DMS 273 (cell line): ENCODE data around the gene FMNL1.
"Not testable (repeated sequence)": the region's sequence is repeated elsewhere in the genome, so short reads cannot be mapped to it uniquely, and the experiment has no call there.

Experiments used
- DNase-seq: peaks from one replicate; lab custom pipeline; 2025; ENCODE audit not compliant: unreplicated experiment; lab: John Stamatoyannopoulos, UW

FMNL1 gene

DNA sequence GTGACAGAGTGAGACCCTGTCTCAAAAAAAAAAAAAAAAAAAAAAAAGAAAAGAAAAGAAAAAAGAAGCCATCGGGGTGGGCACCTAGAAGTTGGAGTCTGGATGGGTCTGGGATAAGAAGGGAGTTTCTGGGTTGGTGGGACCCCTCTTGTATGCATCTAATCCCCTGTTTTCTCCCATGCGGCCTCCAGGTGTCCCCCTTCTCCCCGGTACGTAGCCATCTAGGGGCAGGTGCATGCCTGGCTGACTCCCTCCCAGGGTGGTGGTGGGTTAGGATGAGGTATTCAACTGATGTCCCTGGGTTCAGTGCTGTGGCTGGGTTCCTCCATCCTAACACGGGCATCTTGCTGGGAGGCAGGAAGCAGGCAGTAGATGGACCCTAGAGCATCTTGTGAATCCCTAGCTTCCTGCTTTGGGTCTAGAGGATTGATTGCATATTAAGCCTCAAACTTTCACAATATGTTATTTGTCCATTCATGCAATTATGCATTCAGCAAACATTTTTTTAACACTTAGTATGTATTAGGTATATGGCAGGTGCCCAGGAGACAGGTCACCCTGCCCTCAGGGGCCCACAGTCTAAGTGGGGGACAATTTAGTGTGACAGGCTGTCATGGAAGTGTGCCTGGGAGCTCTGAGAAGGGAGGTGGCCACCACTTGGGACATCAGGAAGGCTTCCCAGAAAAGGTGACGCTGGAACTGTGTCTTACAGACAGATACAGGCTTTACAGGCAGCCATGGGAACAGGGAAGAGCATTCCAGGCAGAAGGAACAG, 13.1 kb downstream of the FMNL1 start:
- peak; percentile 71 for DNase-seq

DNA sequence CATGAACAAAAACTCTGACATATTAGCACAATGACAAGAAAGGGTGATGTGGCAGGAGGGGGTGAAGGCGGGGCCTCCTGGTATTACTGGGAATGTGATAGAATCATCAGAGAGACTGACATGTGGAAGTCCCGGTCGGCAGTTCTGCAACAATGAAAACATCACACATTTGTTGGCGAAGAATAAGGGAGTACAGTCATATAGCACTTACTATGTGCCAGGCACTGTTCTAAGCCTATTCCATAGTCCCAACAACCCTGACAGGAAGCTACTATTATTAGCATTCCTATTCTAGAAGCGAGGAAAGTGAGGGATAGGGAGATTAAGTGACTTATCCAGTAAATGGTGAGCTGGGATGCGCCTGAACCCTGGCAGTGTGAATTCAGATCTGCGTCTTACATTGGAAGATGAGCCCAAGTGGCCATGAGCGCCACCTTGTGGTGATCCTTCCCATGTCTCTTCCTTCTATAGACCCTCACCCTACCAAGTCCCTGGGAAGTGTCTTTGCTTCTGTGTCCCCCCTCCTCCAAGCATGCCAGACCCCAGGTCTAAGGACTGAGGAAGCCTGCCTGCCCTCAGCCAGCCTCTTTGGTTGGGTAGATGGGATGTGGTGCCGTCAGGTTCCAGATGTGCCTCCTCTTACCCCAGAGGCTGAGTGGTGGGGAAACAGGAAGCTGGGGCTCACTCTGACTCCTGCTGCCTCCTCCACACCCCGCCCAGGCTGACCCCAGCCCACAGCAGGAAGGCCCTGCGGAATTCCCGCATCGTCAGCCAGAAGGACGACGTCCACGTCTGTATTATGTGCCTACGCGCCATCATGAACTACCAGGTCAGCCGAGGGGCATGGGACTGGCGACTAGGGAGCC, 14.0 kb downstream of the FMNL1 start:
- DNase-seq = peak; percentile 87

DNA sequence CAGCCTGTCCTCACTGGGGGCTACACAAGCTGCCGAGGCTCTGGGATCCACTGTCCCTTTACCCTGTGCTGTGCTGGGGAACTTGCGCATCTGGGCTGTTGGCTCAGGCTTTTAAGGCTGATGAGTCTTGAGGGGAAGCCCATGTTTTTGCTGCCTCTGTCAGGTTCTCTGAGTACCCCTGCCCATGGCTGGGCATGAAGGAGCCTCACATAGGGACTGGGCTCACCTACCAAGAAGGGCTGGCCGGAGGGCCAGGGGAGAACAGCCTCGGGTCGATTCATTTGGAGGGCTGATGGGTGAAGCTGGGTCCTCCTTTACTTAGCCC, 14.6 kb downstream of the FMNL1 start:
- DNase-seq = no peak

DNA sequence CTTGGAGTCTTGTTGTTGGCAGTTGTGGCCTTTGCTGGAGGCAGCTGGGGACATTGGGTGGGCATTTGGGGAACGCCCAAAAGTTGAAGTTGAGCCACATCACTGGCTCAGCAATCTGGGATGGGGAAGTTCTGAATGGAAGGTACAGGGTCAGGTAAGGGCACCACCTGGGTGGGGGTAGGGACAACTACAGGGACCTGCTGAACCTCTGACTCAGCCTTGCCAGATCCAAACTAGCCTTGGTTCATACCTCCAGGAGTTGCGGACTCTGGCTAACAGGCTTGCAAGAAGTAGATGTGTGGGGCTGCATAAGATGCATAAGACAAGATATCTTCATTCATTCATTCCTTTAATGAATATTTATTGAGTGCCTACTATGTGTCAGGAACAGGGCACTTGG, 16.0 kb downstream of the FMNL1 start:
- DNase-seq = no peak

DNA sequence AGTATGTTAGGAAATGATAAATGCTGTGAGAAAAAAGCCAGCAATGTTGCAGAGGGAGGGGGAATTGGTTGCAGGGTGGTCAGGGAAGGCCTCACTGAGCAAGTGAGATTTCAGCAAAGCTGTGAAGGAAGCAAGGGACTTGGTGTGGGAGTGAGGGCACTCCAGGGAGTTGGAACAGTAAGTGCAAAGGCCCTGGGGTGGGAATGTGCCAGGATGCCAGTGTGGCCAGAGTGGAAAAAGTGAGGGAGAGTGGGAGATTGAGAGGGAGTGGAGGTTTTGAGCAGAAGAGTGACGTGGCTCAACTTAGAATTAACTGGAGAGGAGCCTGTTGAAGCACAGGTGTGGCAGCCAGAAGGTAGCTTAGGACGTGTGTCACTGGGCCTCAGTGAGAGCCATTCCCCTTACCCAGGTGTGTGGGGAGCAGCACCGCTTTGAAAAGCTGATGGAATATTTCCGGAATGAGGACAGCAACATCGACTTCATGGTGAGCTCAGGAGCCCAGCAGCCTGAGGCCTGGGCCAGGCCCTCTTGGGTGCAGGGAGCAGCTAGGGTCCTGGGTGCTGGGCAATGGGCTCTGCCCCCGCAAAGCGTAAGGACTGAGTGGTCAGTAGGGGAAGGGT, 16.6 kb downstream of the FMNL1 start:
- DNase-seq = no peak

DNA sequence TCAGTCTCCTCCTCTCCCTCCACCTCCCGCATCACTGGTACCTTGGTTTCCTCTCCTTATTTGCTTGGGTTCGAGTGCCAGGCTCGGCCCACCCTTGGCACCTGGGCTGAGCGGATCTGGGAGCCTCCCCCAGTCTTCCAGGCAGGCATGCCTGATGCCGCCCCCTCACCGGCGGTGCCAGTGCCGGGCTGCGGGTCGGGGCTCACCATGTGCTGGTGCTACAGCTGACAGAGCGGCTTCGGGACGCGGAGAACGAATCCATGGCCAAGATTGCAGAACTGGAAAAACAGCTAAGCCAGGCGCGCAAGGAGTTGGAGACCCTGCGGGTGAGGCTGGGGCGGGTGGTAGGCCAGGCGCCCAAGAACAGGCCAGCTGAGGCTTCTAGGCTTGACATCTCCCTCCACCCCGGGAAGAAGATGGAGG, 19.2 kb downstream of the FMNL1 start:
- no peak for DNase-seq

DNA sequence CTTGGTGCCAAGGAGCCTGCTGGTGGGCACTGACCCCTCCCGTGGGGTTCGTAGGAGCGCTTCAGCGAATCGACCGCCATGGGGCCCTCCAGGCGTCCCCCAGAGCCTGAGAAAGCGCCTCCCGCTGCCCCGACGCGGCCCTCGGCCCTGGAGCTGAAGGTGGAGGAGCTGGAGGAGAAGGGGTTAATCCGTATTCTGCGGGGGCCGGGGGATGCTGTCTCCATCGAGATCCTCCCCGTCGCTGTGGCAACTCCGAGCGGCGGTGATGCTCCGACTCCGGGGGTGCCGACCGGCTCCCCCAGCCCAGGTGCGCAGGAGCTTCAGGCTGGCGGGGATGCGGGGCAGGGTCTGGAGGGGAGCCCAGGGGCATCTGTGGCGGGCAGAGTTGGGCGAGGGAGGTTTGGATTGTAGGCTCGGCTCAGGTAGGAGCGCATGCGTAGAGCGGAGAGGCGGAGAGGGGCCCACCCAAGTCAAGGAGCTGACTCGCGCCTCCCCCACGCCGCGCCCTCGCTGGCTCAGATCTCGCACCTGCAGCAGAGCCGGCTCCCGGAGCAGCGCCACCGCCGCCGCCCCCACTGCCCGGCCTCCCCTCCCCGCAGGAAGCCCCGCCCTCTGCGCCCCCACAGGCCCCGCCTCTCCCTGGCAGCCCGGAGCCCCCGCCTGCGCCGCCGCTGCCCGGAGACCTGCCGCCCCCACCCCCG, 19.8 kb downstream of the FMNL1 start:
- peak; percentile 40 for DNase-seq

DNA sequence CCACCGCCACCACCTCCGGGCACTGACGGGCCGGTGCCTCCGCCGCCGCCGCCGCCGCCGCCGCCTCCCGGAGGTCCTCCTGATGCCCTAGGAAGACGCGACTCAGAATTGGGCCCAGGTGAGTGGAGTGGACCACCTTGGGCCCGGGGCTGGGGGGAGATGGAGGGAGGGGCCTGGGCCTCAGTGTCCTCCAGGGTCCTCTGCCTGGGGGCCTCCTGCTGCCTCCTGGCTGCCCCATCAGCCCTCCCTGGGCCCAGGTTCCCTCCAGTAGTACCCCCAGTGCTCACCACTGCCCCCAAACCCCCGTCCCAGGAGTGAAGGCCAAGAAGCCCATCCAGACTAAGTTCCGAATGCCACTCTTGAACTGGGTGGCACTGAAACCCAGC, 20.3 kb downstream of the FMNL1 start:
- no peak for DNase-seq

DNA sequence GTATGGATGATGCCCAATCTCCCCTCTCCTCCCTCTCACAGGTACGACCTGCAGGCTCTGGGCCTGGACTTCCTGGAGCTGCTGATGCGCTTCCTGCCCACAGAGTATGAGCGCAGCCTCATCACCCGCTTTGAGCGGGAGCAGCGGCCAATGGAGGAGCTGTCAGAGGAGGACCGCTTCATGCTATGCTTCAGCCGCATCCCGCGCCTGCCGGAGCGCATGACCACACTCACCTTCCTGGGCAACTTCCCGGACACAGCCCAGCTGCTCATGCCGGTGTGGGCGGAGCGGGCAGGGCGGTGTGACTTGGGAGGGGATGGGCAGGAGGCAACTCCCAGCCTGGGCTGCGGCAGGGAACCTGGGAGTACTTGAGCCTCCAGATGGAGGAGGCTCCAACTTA, 22.1 kb downstream of the FMNL1 start:
- DNase-seq = peak; percentile 40

DNA sequence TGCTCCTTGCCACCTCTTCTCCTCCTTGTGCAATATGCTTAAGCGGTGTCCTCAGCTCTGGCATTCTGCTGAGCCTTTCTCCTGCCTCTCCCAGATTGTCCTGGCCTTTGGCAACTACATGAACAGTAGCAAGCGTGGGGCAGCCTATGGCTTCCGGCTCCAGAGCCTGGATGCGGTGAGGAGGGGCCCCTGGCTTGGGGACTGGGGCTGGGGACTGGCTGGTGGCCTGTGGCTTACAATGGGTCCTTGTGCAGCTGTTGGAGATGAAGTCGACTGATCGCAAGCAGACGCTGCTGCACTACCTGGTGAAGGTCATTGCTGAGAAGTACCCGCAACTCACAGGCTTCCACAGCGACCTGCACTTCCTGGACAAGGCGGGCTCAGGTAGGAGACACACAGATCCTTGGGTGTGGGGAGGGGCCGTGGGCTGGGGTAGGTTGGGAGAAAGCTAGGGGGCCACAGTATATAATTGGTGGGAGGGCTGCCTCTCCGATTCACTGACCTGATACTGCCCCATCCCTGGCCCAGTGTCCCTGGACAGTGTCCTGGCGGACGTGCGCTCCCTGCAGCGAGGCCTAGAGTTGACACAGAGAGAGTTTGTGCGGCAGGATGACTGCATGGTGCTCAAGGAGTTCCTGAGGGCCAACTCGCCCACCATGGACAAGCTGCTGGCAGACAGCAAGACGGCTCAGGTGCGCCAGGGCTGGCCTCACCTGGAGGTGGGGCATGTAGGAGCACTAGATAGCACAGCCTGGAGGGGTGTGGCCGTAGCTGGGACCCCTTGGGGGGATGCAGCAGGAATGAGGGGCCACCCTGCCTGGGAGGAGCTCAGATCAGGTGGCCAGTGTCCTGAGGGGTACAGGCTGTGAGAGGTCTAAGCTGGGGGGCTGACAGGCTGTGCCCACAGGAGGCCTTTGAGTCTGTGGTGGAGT, 23.3 kb downstream of the FMNL1 start:
- no peak for DNase-seq

DNA sequence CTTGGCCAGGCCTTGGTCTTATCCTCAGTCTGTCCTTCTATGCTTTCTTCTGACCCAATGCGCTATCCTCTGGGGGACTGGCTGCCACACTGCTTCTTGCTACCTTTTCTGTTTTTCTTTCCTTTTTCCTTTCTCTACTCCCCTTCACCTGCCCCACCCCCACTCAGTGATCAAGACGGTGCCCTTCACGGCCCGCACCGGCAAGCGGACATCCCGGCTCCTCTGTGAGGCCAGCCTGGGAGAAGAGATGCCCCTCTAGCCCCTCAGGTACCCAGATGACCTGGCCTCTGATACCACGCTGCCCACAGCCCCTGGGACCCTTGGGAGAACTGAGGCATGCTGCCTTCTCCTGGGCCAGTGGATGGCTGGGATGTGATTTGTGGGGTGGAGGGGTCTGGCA, 24.7 kb downstream of the FMNL1 start:
- no peak for DNase-seq

DNA sequence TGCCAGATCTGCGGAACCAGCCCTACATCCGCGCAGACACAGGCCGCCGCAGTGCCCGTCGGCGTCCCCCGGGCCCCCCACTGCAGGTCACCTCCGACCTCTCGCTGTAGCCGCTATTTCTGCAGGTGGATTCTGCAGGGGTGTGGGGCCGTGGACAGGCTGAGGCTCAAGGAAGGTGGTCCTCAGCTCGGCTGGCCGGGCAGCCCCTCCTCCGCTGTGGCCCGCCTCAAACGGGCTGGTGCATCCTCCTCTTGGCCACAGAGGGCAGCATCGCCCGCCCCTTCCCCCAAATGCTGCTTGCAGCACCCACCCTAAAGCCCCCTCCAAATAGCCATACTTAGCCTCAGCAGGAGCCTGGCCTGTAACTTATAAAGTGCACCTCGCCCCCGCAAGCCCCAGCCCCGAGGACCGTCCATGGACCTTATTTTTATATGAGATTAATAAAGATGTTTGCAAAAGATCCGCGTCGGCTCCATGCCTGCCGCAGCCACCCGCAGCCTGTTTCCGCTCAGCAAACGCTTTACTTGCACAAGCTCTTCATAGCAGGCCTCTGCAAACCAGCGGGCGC, 25.3 kb downstream of the FMNL1 start:
- DNase-seq = peak; percentile 73

DNA sequence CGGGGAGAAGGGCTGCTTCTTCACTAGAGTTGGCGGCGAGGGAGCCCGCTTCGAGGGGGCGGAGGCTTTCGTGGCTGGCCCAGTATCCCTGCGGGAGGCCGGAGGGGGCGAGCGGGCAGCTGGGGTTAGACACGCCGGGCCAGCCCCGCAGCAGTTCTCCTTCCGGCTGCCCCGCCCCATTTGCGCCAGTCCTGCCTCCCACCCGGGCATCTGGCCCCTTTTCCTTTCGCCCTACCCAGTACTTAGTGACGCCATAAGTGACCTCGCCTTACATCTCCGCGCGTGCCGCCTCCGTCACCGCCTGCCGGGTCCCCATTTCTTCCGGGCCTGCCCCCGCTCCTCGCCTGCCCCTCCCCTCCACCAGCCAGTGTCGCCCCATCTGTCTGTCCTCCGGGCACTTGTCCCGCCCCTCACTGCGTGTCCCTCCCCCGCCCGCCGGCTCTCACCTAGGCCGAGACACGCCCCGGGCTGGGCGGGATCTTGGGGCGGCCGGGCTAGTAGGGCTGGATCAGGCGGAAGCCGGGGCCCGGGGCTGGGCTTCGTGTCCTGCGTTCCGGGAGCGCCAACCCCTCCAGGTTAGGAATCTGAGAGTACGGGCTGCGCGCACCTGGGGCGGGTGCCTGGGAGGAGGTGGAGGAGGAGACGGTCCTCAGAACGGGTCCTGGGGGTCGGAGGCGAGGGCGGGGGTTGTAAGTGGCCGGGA, 25.9 kb downstream of the FMNL1 start:
- peak; percentile 98 for DNase-seq

DNA sequence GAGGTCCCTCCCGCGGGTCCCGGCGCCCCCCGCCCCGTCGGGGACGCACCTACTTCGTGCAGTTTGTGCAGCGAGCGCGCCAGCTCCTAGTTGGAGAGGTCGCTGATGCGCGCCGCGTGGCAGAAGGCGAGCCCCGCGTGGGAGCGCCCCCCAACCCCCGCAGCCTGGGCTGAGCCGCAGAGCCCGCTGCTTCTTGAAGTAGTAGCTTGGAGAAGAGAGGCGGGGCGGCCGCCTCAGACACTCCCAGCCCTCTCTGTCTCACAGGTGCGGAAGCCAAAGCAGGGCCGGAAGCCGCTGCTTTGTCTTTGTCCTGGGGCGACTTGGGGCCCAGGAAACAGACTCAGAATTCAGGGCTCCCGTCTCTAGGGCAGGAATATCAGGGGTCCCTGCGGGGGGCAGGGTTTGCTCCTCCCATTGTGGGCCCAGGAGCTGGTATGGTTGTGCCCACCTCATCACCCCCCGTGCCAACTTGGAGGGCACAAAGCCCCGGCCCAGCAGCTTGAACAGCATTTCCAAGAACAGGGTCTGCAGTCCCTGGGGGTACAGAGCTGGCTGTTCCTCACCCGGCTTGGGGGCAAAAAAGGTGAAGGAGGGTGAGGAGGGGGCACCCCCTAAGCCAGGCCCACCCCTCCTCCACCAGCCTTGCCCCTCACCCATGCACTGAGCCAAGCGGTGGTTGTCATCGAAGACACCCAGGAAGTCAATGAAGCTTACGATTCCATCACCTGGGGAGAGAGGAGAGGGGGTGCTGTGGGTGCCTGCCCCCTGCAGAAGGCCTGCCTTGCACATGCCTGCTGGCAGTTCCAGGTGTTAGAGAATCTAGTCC, 26.7 kb downstream of the FMNL1 start:
- peak; percentile 71 for DNase-seq

DNA sequence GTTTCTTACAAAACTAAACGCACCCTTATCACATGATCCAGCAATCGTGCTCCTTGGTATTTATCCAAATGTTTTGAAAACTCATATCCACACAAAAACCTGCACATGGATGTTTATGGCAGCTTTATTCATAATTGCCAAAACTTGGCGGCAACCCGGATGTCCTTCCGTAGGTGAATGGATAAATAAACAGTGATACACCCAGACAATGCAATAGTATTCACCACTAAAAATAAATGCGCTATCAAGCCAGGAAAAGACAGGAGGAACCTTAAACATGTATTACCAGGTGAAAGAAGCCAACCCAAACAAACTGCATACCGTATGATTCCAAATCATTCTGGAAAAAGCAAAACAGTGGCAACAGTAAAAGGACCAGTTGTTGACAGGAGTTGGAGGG, 30.2 kb downstream of the FMNL1 start:
- no peak for DNase-seq

DNA sequence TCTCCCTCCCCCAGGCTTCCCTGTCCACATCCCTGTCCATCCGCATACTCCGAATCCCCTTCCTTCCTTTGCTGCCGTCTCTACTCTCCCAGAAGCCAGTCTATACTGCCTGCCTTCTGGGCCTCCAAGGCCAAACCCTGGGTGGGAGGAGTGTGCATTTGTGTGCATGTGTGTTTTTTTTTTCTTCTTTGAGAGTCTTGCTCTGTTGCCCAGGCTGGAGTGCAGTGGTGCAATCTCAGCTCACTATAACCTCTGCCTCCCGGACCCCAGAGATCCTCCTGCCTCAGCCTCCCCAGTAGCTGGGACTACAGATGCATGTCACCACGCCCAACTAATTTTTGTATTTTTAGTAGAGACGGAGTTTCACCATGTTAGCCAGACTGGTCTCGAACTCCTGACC, 31.6 kb downstream of the FMNL1 start:
- DNase-seq = not testable (repeated sequence)

DNA sequence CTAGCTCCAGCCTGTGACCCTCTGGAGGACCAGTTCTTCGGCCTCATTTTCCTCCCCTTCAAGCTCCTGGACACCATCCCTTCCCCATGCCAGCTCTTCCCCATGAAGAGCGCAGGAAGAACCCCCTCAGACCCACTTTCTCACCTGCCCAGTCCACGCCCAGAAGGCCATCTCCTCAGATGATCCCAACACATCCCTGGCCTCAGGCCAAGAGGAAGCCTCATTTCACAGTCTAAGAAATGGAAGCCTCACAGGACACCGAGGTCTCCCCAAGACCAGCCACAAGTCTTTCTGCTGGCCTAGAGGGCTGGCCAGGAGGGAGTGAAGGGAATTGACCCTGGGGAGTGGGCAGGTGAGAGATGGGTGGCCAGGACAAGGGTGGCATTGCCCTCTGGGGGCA, 32.2 kb downstream of the FMNL1 start:
- DNase-seq = no peak

DNA sequence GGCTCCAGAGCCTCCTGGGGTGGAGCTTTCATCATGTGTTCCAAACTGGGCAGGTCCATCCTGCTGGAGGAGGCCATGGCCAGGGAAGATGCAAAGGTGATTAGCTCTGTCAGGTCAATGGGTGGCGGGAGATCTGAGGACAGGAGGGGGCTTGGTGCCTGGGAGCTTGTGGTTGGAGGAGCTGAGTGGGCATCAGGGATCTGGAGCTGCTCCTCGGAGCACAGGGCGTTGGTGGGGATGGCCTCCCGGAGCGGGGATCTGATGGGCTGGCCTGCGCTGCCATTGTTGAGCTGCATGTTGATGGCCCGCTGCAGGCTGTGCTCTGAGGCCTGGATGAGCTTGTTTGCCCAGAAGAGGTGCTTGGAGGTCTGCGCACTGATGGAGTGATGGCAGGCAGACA, 33.7 kb downstream of the FMNL1 start:
- no peak for DNase-seq
